BLaER1 (cell line): ENCODE measurements around the gene PROC.

Experiments
- H3K27ac ChIP-seq: shearing (Covaris generic); formaldehyde crosslinking; 2 replicates; pipeline ENCODE4 v1.8.1; 2022
- H3K27me3 ChIP-seq: shearing (Covaris generic); formaldehyde crosslinking; 2 replicates; pipeline ENCODE4 v1.8.1; 2022
- H3K36me3 ChIP-seq: shearing (Covaris generic); formaldehyde crosslinking; 2 replicates; pipeline ENCODE4 v1.8.1; 2022
- H3K4me1 ChIP-seq: shearing (Covaris generic); formaldehyde crosslinking; 2 replicates; pipeline ENCODE4 v1.8.1; 2022
- H3K4me2 ChIP-seq: shearing (Covaris generic); formaldehyde crosslinking; 2 replicates; pipeline ENCODE4 v1.8.1; 2022
- H3K4me3 ChIP-seq: shearing (Covaris generic); formaldehyde crosslinking; 2 replicates; pipeline ENCODE4 v1.8.1; 2022
- H3K9ac ChIP-seq: shearing (Covaris generic); formaldehyde crosslinking; 2 replicates; pipeline ENCODE4 v1.8.1; 2022
- H3K9me3 ChIP-seq: shearing (Covaris generic); formaldehyde crosslinking; 2 replicates; pipeline ENCODE4 v1.8.1; 2022
- H4K20me1 ChIP-seq: shearing (Covaris generic); formaldehyde crosslinking; 2 replicates; pipeline ENCODE4 v1.8.1; 2022
- Cebpa-rat ChIP-seq: shearing (Covaris generic); IDR thresholded peaks from 2 replicates; pipeline ENCODE4 v1.8.1; 2022

The PROC gene

GRCh38 chr2:127469974-127470373 lies 51.7 kb downstream of the PROC start:
- H3K4me1 ChIP-seq: peaks cover 6% of the 10 kb centered on the region; the same call in 1 of the 2 replicates
- H3K27ac ChIP-seq: no peak overlapping the region
- peaks cover 45% of the 10 kb centered on the region for H3K36me3 ChIP-seq
- no peak overlapping the region for H3K4me2 ChIP-seq
- H4K20me1 ChIP-seq: no peaks in the 10 kb centered on the region
- no peaks in the 10 kb centered on the region for H3K27me3 ChIP-seq
- H3K9me3 ChIP-seq: no peaks in the 10 kb centered on the region
- H3K9ac ChIP-seq: no peak overlapping the region
- TF ChIP-seq Cebpa-rat: no peak
- H3K4me3 ChIP-seq: no peak overlapping the region

- H3K9me3 ChIP-seq: peaks cover 10% of the 10 kb centered on the region
- H3K27ac ChIP-seq: no peak overlapping the region
- H3K27me3 ChIP-seq: no peaks in the 10 kb centered on the region
- H3K36me3 ChIP-seq: peaks cover 40% of the 10 kb centered on the region
- no peaks in the 10 kb centered on the region for H4K20me1 ChIP-seq
- no peak for TF ChIP-seq Cebpa-rat
- no peak overlapping the region for H3K4me2 ChIP-seq
- H3K9ac ChIP-seq: no peak overlapping the region
- no peak overlapping the region for H3K4me3 ChIP-seq
- H3K4me1 ChIP-seq: no peaks in the 10 kb centered on the region
Observed at GRCh38 chr2:127471286-127471988, 53.2 kb downstream of the PROC start.

- H3K4me1 ChIP-seq: no peaks in the 10 kb centered on the region
- no peaks in the 10 kb centered on the region for H4K20me1 ChIP-seq
- H3K27ac ChIP-seq: no peak overlapping the region
- peaks cover 18% of the 10 kb centered on the region for H3K9me3 ChIP-seq
- H3K4me3 ChIP-seq: no peak overlapping the region
- H3K27me3 ChIP-seq: no peaks in the 10 kb centered on the region
- peaks cover 33% of the 10 kb centered on the region for H3K36me3 ChIP-seq
- H3K9ac ChIP-seq: no peak overlapping the region
- no peak overlapping the region for H3K4me2 ChIP-seq
- TF ChIP-seq Cebpa-rat: no peak
Observed at GRCh38 chr2:127472268-127472667, 54.0 kb downstream of the PROC start.

- Histone ChIP-seq H3K4me2 (no peak overlapping the region), H3K36me3 (peaks cover 16% of the 10 kb centered on the region), H3K27me3 (no peaks in the 10 kb centered on the region), H3K4me1 (no peaks in the 10 kb centered on the region), H3K9ac (no peak overlapping the region), H3K9me3 (peaks cover 18% of the 10 kb centered on the region), H3K27ac (no peak overlapping the region), H3K4me3 (no peak overlapping the region), H4K20me1 (peaks cover 12% of the 10 kb centered on the region)
- TF ChIP-seq Cebpa-rat: no peak
Observed at GRCh38 chr2:127475788-127476187, 57.6 kb downstream of the PROC start.
